ENCODE results near the gene MAGEB5. TPM values are rescaled to one million over a fixed set of nuclear protein-coding genes. Genes with fewer than 3 reads are reported as not detected.

The MAGEB5 gene, protein sequence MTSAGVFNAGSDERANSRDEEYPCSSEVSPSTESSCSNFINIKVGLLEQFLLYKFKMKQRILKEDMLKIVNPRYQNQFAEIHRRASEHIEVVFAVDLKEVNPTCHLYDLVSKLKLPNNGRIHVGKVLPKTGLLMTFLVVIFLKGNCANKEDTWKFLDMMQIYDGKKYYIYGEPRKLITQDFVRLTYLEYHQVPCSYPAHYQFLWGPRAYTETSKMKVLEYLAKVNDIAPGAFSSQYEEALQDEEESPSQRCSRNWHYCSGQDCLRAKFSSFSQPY
- not detected in 2 replicates for total RNA-seq (2013; cell fraction: nucleolus; rRNA removed)
- total RNA-seq (2014; rRNA removed) (not detected in 2 replicates), total RNA-seq (2014; rRNA removed; fragmentation: Illumina TruSeq; extraction: Trizol) (not detected in 2 replicates), total RNA-seq (2021) (not detected in 2 replicates), polyA plus RNA-seq (2011; rRNA removed) (not detected in 2 replicates), polyA plus RNA-seq (2014; fragmentation: Illumina TruSeq; extraction: Trizol) (not detected in 2 replicates), polyA plus RNA-seq (2014; fragmentation: Nextera tagmentation; extraction: Ambion mirVana) (not detected), polyA plus RNA-seq (2014; rRNA removed) (not detected in 2 replicates), polyA plus RNA-seq (2016; fragmentation: Nextera tagmentation; extraction: Ambion mirVana) (not detected), polyA minus RNA-seq (2011; rRNA and poly(A)+ RNA removed) (not detected in 2 replicates), Bru-seq, nascent RNA (not detected), BruChase-seq, experiment 1, labeled RNA remaining after a 6-hour chase (not detected), BruChase-seq, experiment 2, labeled RNA remaining after a 2-hour chase (not detected)
- not detected for polyA plus RNA-seq (2011; ENCODE audit: low read depth)
- not detected in 2 replicates for polyA plus RNA-seq (2011; cell fraction: cytosol; rRNA removed)
- not detected in 2 replicates for polyA plus RNA-seq (2011; cell fraction: nucleus; rRNA removed)
- not detected in 2 replicates for polyA plus RNA-seq (2012)
- polyA minus RNA-seq (2011; cell fraction: cytosol; rRNA and poly(A)+ RNA removed), result not detected in 2 replicates
- polyA minus RNA-seq (2011; cell fraction: nucleus; rRNA and poly(A)+ RNA removed), result not detected in 2 replicates
- long read RNA-seq, experiment 1, result 0 reads
- long read RNA-seq, experiment 2, result 0 reads

DNA sequence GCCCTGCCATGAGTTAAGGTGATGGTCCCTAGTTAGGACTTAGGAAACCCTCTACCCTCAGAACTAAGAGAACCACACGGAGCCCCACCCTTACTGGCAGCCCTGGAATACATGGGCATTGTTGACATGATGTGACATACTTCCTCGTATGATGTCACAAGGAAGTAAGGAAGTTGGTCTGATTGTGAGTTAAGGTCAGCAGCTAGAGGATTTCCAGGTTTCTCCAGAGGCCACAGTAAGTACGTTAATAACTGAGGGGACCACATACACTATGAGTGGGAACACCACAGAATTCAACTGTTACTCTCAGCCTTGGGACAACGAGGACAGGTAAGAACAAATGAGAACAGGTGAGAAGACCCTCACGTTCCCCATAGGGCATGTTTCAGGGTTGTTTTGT is at the start of gene MAGEB5:
Gene MAGEB5 (plus strand): TSS at position 301 of the 400 bp plus-strand sequence. CDS start 1,133 bp downstream, outside the sequence.
- POLR2A ChIA-PET, result no interaction called here
- TF ChIP-seq MXI1 (IDR thresholded peaks at IDR 0.05; ENCODE audit: low read depth, low read length) (no peak), GABPA (IDR thresholded peaks at IDR 0.05; ENCODE audit: low read depth) (no peak), ZSCAN29 (IDR thresholded peaks at IDR 0.05) (no peak), BACH1 (IDR thresholded peaks at IDR 0.05; ENCODE audit: borderline replicate concordance) (no peak), ASH2L (IDR thresholded peaks at IDR 0.05; ENCODE audit: borderline replicate concordance, low read depth) (no peak), MYC (IDR thresholded peaks at IDR 0.05; ENCODE audit: insufficient read depth, insufficient read length, insufficient replicate concordance, low read length, severe bottlenecking) (no peak), BMI1 (IDR thresholded peaks at IDR 0.05; ENCODE audit: borderline replicate concordance) (no peak), RBBP5 (conservative IDR thresholded peaks at IDR 0.05) (no peak), YBX1 (IDR thresholded peaks at IDR 0.05) (no peak), ZNF207 (IDR thresholded peaks at IDR 0.05; ENCODE audit: borderline replicate concordance) (no peak), IRF4 (IDR thresholded peaks at IDR 0.05; ENCODE audit: low read depth, low read length) (no peak), TCF12 (IDR thresholded peaks at IDR 0.05; ENCODE audit: low read depth, low read length) (no peak)
- TF ChIP-seq, protein P1, sequence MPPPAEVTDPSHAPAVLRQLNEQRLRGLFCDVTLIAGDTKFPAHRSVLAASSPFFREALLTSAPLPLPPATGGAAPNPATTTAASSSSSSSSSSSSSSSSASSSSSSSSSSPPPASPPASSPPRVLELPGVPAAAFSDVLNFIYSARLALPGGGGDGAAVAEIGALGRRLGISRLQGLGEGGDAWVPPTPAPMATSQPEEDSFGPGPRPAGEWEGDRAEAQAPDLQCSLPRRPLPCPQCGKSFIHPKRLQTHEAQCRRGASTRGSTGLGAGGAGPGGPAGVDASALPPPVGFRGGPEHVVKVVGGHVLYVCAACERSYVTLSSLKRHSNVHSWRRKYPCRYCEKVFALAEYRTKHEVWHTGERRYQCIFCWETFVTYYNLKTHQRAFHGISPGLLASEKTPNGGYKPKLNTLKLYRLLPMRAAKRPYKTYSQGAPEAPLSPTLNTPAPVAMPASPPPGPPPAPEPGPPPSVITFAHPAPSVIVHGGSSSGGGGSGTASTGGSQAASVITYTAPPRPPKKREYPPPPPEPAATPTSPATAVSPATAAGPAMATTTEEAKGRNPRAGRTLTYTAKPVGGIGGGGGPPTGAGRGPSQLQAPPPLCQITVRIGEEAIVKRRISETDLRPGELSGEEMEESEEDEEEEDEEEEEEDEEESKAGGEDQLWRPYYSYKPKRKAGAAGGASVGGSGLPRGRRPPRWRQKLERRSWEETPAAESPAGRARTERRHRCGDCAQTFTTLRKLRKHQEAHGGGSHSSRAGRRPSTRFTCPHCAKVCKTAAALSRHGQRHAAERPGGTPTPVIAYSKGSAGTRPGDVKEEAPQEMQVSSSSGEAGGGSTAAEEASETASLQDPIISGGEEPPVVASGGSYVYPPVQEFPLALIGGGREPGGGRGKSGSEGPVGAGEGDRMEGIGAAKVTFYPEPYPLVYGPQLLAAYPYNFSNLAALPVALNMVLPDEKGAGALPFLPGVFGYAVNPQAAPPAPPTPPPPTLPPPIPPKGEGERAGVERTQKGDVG (CRISPR knock-in tag; IDR thresholded peaks at IDR 0.05), result no peak
- no peak within 1 kb of the TSS for H3K4me2 ChIP-seq (ENCODE audit: control insufficient read depth, insufficient read depth)
- SMC1A ChIA-PET (ENCODE audit: uncharacterized antibody, unreplicated experiment), result no interaction called here
- no peaks in the 10 kb centered on the region; the same call in 2 of the 3 replicates for H3K9me3 ChIP-seq (replicated peaks; ENCODE audit: control insufficient read depth, insufficient read depth, low read length)
- ATAC-seq, result no peak
- WGBS (ENCODE audit: insufficient coverage, insufficient replicate concordance, low lambda C conversion rate, missing lambda C conversion rate), result 0% methylated on average over 5 of the region's 5 CpGs
- H3K27me3 ChIP-seq (replicated peaks in 1 of 2; ENCODE audit: control insufficient read depth in 2 of 2, insufficient read depth in 2 of 2, low read length in 1 of 2), result no peaks in the 10 kb centered on the region
- no peak within 1 kb of the TSS for H2AFZ ChIP-seq (ENCODE audit: control insufficient read depth, low read depth, low read length)
- no peak within 1 kb of the TSS for H3K9ac ChIP-seq (ENCODE audit: control insufficient read depth, insufficient read depth, low read length)
- no peak within 1 kb of the TSS for H3K27ac ChIP-seq (ENCODE audit: control insufficient read depth, insufficient read depth)
- no peaks in the 10 kb centered on the region for H3K79me2 ChIP-seq (ENCODE audit: control insufficient read depth, insufficient read depth, low read length)
- RAD21 ChIA-PET (ENCODE audit: unreplicated experiment), result no interaction called here
- no peak within 1 kb of the TSS for H3K4me3 ChIP-seq
- CTCF ChIA-PET, result no interaction called here
- no peak for DNase-seq (ENCODE audit: low read depth, low spot score)
- FAIRE-seq, result no peak
- in situ Hi-C loops (cut with MboI) (no loop called here), intact Hi-C loops (cut with micrococcal nuclease; ENCODE audit: unreplicated experiment) (no loop called here)
- no TSS peak for BruUV-seq (replicated peaks)
- no peaks in the 10 kb centered on the region for H3K36me3 ChIP-seq (ENCODE audit: control insufficient read depth in 2 of 2, insufficient read depth in 2 of 2, low read length in 1 of 2)
- no peaks in the 10 kb centered on the region for H3K4me1 ChIP-seq (ENCODE audit: control insufficient read depth, insufficient read depth, low read length)
- no peaks in the 10 kb centered on the region for H4K20me1 ChIP-seq (ENCODE audit: control insufficient read depth, insufficient read depth)
